Measurements from ENCODE around the gene MLPH.

MLPH gene

DNA sequence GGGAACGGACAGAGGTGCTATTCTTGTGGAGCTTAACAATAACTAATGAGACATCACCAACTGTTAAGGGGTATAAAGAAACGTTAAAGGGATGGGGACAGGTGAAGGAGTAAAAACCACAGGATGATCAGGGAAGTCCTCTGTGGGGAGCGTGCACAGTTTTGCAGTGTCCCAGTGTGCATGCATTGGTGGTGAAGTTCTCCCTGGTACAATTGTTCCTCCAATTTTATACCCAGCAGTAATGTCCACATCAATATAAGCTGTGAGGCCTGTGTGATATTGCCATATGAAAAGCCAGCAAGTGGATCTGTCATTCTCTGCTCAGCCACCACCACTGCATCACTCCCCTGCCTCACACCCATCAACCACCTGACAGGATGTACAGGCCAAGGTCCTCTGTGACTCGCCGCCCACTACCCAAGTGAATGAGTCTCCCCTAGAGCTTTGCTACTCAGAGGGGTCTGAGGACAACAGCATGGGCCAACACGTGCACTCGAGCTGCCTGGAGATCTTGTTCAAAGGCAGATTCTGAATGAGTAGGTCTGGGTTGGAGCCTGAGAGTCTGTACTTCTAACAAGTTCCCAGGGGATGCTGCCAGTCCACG, 4.6 kb downstream of the MLPH start:
- H3K4me1 ChIP-seq (ENCODE audit: insufficient read depth, low read length), result peaks cover 14% of the 10 kb centered on the region
- H3K36me3 ChIP-seq (ENCODE audit: insufficient read depth, low read length), result no peaks in the 10 kb centered on the region
- H3K9me3 ChIP-seq (ENCODE audit: control insufficient read depth, insufficient read depth, low read length), result peaks cover 7% of the 10 kb centered on the region; the same call in 1 of the 2 replicates
- no peak overlapping the region for H3K9ac ChIP-seq (ENCODE audit: low read depth, low read length)

DNA sequence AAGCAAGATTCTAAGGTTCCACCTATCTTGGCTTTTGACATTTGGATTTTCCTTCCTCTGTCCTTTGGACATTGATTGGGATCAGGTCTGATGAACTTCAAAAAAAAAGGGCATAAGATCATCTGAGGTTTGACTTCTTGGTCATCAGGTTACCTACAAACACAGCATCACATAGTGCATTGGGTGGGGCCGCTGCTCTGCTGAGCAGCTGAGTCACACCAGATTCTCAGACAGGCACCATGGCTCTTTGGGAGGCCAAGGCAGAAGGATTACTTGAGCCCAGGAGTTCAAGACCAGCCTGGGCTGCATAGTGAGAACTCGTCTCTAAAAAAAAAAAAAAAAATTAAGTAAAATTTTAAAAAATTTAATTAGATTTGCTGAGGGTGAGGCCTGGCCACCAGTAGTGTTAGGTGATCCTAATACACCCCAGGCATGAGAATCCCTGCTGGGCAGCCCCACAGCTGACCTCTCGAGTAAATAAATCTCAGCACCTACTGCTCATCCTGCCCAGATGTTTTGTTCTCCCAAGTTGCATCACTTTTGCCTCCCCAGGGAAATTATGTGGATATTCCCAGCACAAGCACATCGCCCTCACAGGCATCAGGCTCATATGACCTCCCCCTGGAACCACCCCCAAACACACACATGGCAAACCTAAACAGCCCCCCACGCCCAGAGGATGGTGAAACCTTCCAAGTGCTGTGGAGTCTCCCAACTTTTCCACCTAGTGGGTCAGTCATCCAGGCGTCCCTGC, 5.3 kb downstream of the MLPH start:
- peaks cover 19% of the 10 kb centered on the region for H3K4me1 ChIP-seq (ENCODE audit: insufficient read depth, low read length)
- H3K9ac ChIP-seq (ENCODE audit: low read depth, low read length), result no peak overlapping the region
- H3K9me3 ChIP-seq (ENCODE audit: control insufficient read depth, insufficient read depth, low read length), result peaks cover 7% of the 10 kb centered on the region; the same call in 1 of the 2 replicates
- H3K36me3 ChIP-seq (ENCODE audit: insufficient read depth, low read length), result no peaks in the 10 kb centered on the region

DNA sequence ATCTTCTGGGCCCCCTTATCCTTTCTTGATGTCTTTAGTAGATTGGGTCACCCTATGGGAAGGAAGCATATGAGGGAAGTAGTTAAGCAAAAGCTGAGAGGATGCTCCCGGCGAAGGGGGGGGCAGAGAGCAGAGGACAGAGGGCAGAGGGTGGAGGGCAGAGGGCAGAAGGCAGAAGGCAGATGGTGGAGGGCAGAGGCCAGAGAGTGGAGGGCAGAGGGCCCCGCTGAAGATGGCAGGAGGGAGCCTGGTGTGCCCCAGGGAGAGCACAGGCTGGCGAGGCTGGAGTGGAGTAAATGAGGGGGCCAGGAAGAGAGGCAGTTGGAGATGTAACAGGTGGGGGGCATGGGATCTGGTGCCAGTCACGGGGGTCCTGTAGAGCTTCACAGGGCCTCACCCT, 7.0 kb downstream of the MLPH start:
- Histone ChIP-seq H3K36me3 (ENCODE audit: insufficient read depth, low read length) (no peaks in the 10 kb centered on the region), H3K9me3 (ENCODE audit: control insufficient read depth, insufficient read depth, low read length) (peaks cover 7% of the 10 kb centered on the region; the same call in 1 of the 2 replicates), H3K4me1 (ENCODE audit: insufficient read depth, low read length) (peaks cover 19% of the 10 kb centered on the region), H3K9ac (ENCODE audit: low read depth, low read length) (no peak overlapping the region)

DNA sequence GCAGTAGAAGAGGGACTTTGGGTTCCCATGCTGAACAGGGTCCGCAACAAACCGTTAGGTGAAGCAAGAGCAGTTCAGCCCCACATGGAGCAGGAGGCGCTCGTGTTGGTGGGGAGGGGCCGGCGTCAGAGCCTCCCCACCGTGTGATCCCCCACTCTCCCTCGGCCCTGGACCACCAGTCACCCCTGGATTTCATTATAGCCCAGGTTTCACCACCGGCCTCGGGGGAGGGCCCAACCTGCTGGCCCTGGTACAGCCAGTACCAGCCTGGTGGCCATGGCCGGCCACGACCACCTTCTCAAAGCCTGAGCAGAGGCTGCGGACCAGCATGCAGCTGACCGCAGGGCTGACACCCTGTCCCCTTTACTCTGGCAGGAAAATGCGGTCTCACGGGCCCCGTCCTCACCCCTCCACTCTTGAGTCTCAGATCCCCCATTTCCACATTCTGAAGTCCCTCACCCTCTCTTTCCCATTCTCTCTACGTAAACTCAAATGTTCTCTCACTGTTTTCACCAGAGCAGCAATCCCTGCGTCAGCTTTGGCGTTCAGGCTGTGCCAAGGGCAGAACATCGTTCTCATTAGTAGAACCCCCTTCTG, 8.6 kb downstream of the MLPH start:
- Histone ChIP-seq H3K9ac (ENCODE audit: low read depth, low read length) (no peak overlapping the region), H3K9me3 (ENCODE audit: control insufficient read depth, insufficient read depth, low read length) (peaks cover 7% of the 10 kb centered on the region; the same call in 1 of the 2 replicates), H3K36me3 (ENCODE audit: insufficient read depth, low read length) (no peaks in the 10 kb centered on the region), H3K4me1 (ENCODE audit: insufficient read depth, low read length) (peaks cover 14% of the 10 kb centered on the region; the same call in 1 of the 2 replicates)

DNA sequence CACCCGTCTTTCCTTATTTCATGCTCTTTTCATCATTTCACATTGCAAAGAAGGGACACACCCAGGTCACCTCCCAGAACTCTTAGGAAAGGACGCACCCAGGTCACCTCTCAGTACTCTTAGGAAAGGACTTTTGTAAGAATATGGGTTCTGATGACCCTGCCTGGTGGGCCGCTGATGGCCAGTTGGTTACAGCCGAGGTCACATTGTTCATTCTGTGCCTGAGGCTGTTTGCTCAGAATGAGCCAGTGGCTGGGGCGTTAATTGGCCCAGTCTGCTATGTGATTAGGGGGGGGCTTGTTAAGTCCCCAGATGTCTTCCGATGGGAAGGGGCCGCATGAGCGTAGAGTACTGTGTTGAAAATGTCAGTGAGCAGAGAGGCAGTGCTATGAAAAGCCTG, 9.4 kb downstream of the MLPH start:
- peaks cover 15% of the 10 kb centered on the region; the same call in 1 of the 2 replicates for H3K4me1 ChIP-seq (ENCODE audit: insufficient read depth, low read length)
- H3K36me3 ChIP-seq (ENCODE audit: insufficient read depth, low read length), result no peaks in the 10 kb centered on the region
- H3K9me3 ChIP-seq (ENCODE audit: control insufficient read depth, insufficient read depth, low read length), result peaks cover 6% of the 10 kb centered on the region; the same call in 1 of the 2 replicates
- H3K9ac ChIP-seq (ENCODE audit: low read depth, low read length), result no peak overlapping the region

DNA sequence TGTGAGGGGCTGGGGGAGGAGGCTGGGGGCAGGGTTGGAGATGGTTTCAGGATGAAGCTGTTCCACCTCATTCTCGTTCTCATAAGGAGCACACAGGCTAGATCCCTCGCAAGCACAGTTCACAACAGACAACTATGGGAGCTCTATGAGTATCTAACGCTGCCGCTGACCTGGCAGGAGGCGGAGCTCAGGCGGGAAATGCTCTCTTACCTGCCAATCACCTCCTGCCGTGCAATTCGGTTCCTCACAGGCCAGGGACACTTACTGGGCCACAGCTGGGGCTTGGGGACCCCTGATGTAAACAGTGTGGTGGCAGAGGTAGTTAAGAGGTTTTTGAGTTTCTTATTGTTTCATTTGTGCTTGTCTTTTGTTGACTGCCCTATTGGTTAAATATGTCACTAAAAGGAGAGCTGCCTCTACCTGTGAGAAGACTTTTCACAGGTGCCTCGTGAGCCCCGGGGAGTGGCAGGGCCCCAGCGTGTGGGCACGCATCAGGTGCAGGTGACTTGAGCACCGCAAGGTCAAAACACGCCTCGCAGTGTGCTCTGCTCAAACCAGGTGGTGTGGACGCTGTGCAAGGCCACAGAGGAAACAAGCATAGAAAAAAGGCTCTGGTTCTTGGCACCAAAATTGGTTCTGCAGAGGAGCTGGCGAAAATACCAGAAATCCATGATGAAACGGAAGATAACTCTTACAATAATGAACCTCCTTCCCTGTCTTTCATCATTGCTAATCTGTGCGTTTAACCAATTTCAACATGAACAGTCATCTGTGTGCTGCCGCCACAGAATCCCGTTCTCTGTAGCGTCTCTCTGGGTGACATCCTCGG, 10.2 kb downstream of the MLPH start:
- no peaks in the 10 kb centered on the region for H3K36me3 ChIP-seq (ENCODE audit: insufficient read depth, low read length)
- H3K9me3 ChIP-seq (ENCODE audit: control insufficient read depth, insufficient read depth, low read length), result no peaks in the 10 kb centered on the region
- peaks cover 15% of the 10 kb centered on the region; the same call in 1 of the 2 replicates for H3K4me1 ChIP-seq (ENCODE audit: insufficient read depth, low read length)
- H3K9ac ChIP-seq (ENCODE audit: low read depth, low read length), result no peak overlapping the region

DNA sequence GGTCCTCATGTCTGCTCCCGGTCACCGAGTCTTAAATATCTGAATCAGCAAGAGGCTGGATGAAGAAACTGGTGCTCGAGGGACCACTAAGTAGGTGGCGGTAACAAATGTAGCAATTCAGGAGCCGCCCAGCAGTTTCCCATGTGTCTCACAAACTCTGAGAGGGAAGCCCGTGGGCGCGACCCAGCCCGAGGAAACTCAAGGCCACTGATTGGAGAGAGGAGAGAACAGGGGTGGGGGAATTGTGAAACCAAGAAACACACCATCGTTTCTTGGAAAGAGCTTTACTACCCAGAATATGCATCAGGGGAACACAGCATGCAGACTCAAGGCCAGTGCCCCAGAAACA, 10.8 kb downstream of the MLPH start:
- H3K9ac ChIP-seq (ENCODE audit: low read depth, low read length), result no peak overlapping the region

DNA sequence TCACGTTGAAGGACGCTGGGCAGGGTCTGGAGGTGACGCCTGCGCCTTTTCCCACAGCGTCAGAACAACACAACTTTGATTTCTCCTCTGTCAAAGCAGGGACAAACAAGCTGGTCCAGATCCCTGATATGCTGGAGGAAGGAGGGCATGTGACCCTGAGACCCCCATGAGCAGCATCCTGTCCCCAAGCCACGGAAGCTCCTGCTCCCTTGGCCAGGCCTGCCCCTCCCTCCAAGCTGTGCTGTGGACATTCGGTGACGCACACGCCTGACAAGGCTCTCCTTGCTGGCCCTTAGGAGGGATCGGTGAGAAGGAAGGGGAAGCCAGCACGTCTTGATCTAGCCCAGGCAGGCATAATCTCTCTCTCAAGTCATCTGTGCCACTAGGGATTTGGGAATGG, 11.3 kb downstream of the MLPH start:
- Histone ChIP-seq H3K9ac (ENCODE audit: low read depth, low read length) (no peak overlapping the region), H3K36me3 (ENCODE audit: insufficient read depth, low read length) (no peaks in the 10 kb centered on the region), H3K4me1 (ENCODE audit: insufficient read depth, low read length) (peaks cover 18% of the 10 kb centered on the region; the same call in 1 of the 2 replicates), H3K9me3 (ENCODE audit: control insufficient read depth, insufficient read depth, low read length) (no peaks in the 10 kb centered on the region)

More for the DNA sequence above, 10.8 kb downstream of the MLPH start:
- Histone ChIP-seq H3K4me1 (ENCODE audit: insufficient read depth, low read length) (peaks cover 18% of the 10 kb centered on the region; the same call in 1 of the 2 replicates), H3K9me3 (ENCODE audit: control insufficient read depth, insufficient read depth, low read length) (no peaks in the 10 kb centered on the region), H3K36me3 (ENCODE audit: insufficient read depth, low read length) (no peaks in the 10 kb centered on the region)

DNA sequence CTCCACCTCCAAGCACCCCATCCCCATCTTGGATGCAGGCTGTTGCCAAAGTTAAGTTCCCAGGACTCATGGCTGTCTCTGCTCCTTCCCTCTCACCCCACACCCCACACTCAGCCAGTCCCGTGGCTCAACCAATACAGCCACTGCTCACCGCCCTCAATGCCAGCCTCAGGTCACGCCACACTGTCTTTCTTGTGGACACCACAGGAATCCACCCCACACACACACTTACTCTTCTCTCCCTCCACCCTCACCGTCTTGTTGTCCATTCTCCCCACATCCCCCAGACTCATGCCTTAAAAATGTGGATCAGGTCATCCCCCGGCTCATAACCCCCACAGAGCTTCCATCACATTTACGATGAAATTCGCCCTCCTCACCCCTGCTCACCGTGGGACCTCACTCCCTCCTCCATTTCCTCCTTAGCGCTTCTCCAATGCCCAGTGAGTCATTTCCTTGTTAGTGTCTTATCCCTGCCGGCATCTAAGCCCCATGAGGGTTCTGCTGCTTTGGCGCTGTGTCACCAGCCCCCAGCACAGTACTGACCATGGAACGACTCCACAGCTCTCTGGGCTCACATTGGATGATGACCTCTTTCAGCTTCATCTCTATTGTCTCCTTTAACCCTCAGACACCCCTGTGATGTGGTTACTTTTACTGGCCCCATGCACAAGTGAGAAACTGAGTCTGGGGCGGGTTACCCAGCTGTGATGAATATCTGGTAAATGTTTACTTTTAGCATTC, 13.8 kb downstream of the MLPH start:
- H3K9me3 ChIP-seq (ENCODE audit: control insufficient read depth, insufficient read depth, low read length), result no peaks in the 10 kb centered on the region
- H3K9ac ChIP-seq (ENCODE audit: low read depth, low read length), result no peak overlapping the region; the same call in 1 of the 2 replicates
- H3K4me1 ChIP-seq (ENCODE audit: insufficient read depth, low read length), result peaks cover 18% of the 10 kb centered on the region; the same call in 1 of the 2 replicates
- no peaks in the 10 kb centered on the region for H3K36me3 ChIP-seq (ENCODE audit: insufficient read depth, low read length)

DNA sequence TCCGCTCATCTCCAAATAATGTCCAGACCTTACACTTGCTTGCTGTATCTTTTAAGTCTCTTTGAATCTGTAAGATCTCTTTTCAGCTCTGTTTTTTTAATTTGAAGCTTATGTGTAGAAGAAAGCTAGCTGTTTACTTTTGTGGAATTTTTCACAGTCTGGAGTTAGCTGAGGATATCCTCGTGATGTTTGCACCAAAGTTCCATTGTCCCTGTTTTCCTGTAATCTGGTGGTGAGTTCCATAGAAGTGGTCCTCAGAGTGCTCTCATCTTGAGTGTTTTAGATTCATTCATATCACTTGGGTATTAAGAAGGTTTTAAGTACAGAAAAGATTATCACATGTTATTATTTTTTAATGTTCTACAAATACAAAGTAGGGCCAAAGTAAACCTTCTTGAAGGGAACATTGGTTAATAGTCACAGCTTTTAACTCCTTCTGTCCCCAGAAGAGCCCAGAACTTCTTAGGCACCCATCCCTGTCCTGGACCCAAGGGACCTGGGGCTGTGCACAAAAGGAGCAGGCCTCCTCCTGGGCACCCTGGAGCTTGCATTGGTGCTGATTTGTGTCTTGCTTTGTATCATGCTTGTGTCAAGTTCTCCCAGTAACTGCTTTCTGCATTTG, 15.0 kb downstream of the MLPH start:
- Histone ChIP-seq H3K4me1 (ENCODE audit: insufficient read depth, low read length) (peaks cover 8% of the 10 kb centered on the region; the same call in 1 of the 2 replicates), H3K36me3 (ENCODE audit: insufficient read depth, low read length) (no peaks in the 10 kb centered on the region), H3K9me3 (ENCODE audit: control insufficient read depth, insufficient read depth, low read length) (no peaks in the 10 kb centered on the region), H3K9ac (ENCODE audit: low read depth, low read length) (no peak overlapping the region)

DNA sequence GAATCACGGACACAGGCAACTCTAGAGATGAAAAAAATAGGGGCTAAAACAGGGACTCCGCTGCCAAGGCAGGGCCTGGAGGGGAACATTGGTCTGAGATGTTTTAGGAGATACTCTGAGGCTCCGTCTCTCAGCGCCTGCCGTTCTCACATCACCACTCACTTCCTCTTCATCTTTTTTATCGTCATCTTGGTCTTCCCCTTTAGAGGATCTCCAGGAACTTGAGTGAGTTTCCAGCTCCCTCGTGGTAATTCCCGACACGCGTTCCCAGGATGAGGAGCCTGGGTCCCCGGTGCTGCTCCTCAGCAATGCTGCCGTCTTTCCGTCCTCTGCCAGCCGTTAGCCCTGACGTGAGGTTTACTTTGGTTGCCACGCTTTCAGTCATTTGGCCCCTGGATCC, 16.1 kb downstream of the MLPH start:
- no peak overlapping the region for H3K9ac ChIP-seq (ENCODE audit: low read depth, low read length)
- H3K9me3 ChIP-seq (ENCODE audit: control insufficient read depth, insufficient read depth, low read length), result peaks cover 2% of the 10 kb centered on the region; the same call in 1 of the 2 replicates
- H3K36me3 ChIP-seq (ENCODE audit: insufficient read depth, low read length), result no peaks in the 10 kb centered on the region
- peaks cover 8% of the 10 kb centered on the region; the same call in 1 of the 2 replicates for H3K4me1 ChIP-seq (ENCODE audit: insufficient read depth, low read length)

DNA sequence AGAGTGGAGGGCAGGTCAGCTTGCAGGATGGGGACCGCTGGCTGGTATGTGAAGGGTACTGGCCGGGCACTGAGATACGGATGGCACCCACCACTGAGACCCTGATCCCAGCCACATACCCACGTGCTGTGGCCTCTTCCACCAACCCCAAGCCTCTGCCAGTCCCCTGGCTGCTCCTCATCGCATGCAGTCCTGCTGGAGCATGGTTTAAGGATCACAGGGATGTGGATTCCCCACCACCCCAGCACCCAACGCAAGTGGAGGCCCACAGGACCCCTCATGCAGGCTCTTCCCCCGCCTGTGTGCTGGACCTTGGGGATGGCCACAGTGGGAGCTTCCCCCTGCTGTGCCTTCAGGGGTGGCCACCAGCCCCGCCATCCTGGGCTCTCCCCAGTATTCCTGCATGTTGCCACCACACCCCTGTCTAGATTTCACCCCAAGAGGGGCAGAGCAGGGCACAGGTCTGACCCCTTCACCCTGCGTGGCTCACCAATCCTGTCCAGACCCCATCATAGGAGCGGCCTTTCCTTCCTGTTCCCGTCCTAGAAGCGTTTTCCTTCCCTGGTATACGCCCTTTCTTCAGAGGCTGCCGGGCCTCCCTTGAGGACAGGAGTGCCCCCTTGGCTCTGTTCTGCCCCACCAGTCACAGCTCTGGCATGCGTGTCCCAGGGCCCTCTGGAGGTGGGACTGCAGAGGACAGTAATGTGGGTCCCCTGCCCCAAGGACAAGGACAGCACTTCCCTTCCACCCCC, 18.3 kb downstream of the MLPH start:
- Histone ChIP-seq H3K4me1 (ENCODE audit: insufficient read depth, low read length) (peaks cover 7% of the 10 kb centered on the region; the same call in 1 of the 2 replicates), H3K9me3 (ENCODE audit: control insufficient read depth, insufficient read depth, low read length) (peaks cover 2% of the 10 kb centered on the region; the same call in 1 of the 2 replicates), H3K9ac (ENCODE audit: low read depth, low read length) (no peak overlapping the region), H3K36me3 (ENCODE audit: insufficient read depth, low read length) (no peaks in the 10 kb centered on the region)

Measured in ES-I3 (cell line).